Measurements from ENCODE around the gene AHI1. TPM values are rescaled to one million over a fixed set of nuclear protein-coding genes. Genes with fewer than 3 reads are reported as not detected.

AHI1 gene
- polyA plus RNA-seq, 1 of the 3 experiments (the other 2 are of a cell fraction), result 7.3 TPM

DNA sequence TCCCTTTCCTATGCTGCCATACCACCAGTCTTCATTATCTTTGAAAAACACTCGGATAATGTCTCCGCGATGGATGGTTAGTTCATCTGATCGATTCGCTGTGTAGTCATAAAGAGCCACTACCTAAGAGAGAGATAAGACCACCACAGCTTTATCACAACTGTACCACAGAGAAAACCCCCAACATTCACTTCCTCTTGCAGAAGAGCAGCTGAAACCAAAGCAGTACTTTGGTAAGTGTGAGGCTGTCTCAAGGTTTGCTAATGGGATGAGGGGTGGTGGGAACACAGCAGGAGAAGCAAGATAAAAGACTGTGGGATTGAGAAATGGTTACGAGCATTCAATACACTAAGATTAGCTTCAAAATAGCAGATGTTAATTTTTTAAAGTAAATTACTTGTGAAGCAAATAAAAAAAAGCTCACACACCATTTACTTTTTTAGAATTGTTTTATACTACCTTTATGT is 174.3 kb downstream of the AHI1 start:
- peaks cover 0 to 2% of the 10 kb centered on the region in 2 experiments; a peak in 2 of 4 replicates for H3K4me1 ChIP-seq (ENCODE audit: control insufficient read depth in 1 of 2, insufficient read depth in 2 of 2, low read depth in 1 of 2, low read length in 1 of 2)
- no peaks in the 10 kb centered on the region for H3K9me2 ChIP-seq
- no peaks in the 10 kb centered on the region for H3K79me2 ChIP-seq (ENCODE audit: insufficient read depth)
- no peak for TF ChIP-seq POLR2AphosphoS5 (IDR thresholded peaks at IDR 0.05; ENCODE audit: low read depth, low read length)
- TF ChIP-seq NFIC (IDR thresholded peaks at IDR 0.05; ENCODE audit: borderline replicate concordance), result no peak
- no peak for TF ChIP-seq CHD2 (IDR thresholded peaks at IDR 0.05; ENCODE audit: low read length, partially characterized antibody)
- TF ChIP-seq TCF12 (IDR thresholded peaks at IDR 0.05), result no peak
- no peak for TF ChIP-seq FOXJ3 (CRISPR knock-in tag; IDR thresholded peaks at IDR 0.05)
- no peak for TF ChIP-seq MEF2A (IDR thresholded peaks at IDR 0.05; ENCODE audit: borderline replicate concordance, low read depth)
- no peak for TF ChIP-seq JUND (IDR thresholded peaks at IDR 0.05)
- TF ChIP-seq RAD21 (IDR thresholded peaks at IDR 0.05; ENCODE audit: low read length), result no peak
- TF ChIP-seq RXRA (IDR thresholded peaks at IDR 0.05; ENCODE audit: borderline replicate concordance, low read depth), result no peak
- no peak for TF ChIP-seq YY1 (IDR thresholded peaks at IDR 0.05; ENCODE audit: low read depth)
- POLR2A ChIA-PET, result no interaction called here
- DNase-seq, result no peak
- H4K20me1 ChIP-seq (ENCODE audit: insufficient read depth), result no peaks in the 10 kb centered on the region
- H3K27me3 ChIP-seq (ENCODE audit: insufficient read depth), result no peaks in the 10 kb centered on the region
- H3K36me3 ChIP-seq (replicated peaks in 1 of 2; ENCODE audit: control insufficient read depth in 1 of 2, insufficient read depth in 2 of 2, low read length in 1 of 2), result peaks cover 0 to 2% of the 10 kb centered on the region in 2 experiments
- H2AFZ ChIP-seq (ENCODE audit: low read depth), result no peak overlapping the region
- no peak overlapping the region for H3K4me3 ChIP-seq (ENCODE audit: low read depth in 2 of 2, low read length in 1 of 2)
- CTCF ChIA-PET, result no interaction called here
- no peaks in the 10 kb centered on the region for H3K9me3 ChIP-seq
- no peak overlapping the region for H3K9ac ChIP-seq
- H3K27ac ChIP-seq (ENCODE audit: low read depth in 2 of 2, low read length in 1 of 2), result no peak overlapping the region
- H3K4me2 ChIP-seq, result no peak overlapping the region
- no peaks in the 10 kb centered on the region for H3F3A ChIP-seq (replicated peaks; ENCODE audit: insufficient read depth)
- WGBS (ENCODE audit: low lambda C conversion rate), result 98% methylated on average over 6 of the region's 6 CpGs

- H3K4me1 ChIP-seq (ENCODE audit: control insufficient read depth in 1 of 2, insufficient read depth in 2 of 2, low read depth in 1 of 2, low read length in 1 of 2), result peaks cover 0 to 2% of the 10 kb centered on the region in 2 experiments; a peak in 2 of 4 replicates
- H3K9me2 ChIP-seq, result no peaks in the 10 kb centered on the region
- H3K79me2 ChIP-seq (ENCODE audit: insufficient read depth), result no peaks in the 10 kb centered on the region
- H3K27ac ChIP-seq (ENCODE audit: low read depth in 2 of 2, low read length in 1 of 2), result no peak overlapping the region
- TF ChIP-seq YY1 (IDR thresholded peaks at IDR 0.05; ENCODE audit: low read depth), result no peak
- TF ChIP-seq FOXM1 (IDR thresholded peaks at IDR 0.05; ENCODE audit: low read depth), result no peak
- no peak for TF ChIP-seq NFIC (IDR thresholded peaks at IDR 0.05; ENCODE audit: borderline replicate concordance)
- TF ChIP-seq, protein P1, sequence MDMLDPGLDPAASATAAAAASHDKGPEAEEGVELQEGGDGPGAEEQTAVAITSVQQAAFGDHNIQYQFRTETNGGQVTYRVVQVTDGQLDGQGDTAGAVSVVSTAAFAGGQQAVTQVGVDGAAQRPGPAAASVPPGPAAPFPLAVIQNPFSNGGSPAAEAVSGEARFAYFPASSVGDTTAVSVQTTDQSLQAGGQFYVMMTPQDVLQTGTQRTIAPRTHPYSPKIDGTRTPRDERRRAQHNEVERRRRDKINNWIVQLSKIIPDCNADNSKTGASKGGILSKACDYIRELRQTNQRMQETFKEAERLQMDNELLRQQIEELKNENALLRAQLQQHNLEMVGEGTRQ (IDR thresholded peaks at IDR 0.05; ENCODE audit: borderline replicate concordance, low read depth, low read length), result no peak
- no peak for TF ChIP-seq MEF2A (IDR thresholded peaks at IDR 0.05; ENCODE audit: borderline replicate concordance, low read depth)
- TF ChIP-seq TCF12 (IDR thresholded peaks at IDR 0.05), result no peak
- no peak for TF ChIP-seq TAF1 (IDR thresholded peaks at IDR 0.05; ENCODE audit: borderline replicate concordance, low read depth, low read length)
- TF ChIP-seq, protein P2, sequence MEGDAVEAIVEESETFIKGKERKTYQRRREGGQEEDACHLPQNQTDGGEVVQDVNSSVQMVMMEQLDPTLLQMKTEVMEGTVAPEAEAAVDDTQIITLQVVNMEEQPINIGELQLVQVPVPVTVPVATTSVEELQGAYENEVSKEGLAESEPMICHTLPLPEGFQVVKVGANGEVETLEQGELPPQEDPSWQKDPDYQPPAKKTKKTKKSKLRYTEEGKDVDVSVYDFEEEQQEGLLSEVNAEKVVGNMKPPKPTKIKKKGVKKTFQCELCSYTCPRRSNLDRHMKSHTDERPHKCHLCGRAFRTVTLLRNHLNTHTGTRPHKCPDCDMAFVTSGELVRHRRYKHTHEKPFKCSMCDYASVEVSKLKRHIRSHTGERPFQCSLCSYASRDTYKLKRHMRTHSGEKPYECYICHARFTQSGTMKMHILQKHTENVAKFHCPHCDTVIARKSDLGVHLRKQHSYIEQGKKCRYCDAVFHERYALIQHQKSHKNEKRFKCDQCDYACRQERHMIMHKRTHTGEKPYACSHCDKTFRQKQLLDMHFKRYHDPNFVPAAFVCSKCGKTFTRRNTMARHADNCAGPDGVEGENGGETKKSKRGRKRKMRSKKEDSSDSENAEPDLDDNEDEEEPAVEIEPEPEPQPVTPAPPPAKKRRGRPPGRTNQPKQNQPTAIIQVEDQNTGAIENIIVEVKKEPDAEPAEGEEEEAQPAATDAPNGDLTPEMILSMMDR (IDR thresholded peaks at IDR 0.05), result no peak
- TF ChIP-seq, protein P3, sequence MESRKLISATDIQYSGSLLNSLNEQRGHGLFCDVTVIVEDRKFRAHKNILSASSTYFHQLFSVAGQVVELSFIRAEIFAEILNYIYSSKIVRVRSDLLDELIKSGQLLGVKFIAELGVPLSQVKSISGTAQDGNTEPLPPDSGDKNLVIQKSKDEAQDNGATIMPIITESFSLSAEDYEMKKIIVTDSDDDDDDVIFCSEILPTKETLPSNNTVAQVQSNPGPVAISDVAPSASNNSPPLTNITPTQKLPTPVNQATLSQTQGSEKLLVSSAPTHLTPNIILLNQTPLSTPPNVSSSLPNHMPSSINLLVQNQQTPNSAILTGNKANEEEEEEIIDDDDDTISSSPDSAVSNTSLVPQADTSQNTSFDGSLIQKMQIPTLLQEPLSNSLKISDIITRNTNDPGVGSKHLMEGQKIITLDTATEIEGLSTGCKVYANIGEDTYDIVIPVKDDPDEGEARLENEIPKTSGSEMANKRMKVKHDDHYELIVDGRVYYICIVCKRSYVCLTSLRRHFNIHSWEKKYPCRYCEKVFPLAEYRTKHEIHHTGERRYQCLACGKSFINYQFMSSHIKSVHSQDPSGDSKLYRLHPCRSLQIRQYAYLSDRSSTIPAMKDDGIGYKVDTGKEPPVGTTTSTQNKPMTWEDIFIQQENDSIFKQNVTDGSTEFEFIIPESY (IDR thresholded peaks at IDR 0.05; ENCODE audit: borderline replicate concordance, low read depth), result no peak
- H3K4me2 ChIP-seq, result no peak overlapping the region
- H3K9ac ChIP-seq, result no peak overlapping the region
- no peaks in the 10 kb centered on the region for H4K20me1 ChIP-seq (ENCODE audit: insufficient read depth)
- no peaks in the 10 kb centered on the region for H3K9me3 ChIP-seq
- H2AFZ ChIP-seq (ENCODE audit: low read depth), result no peak overlapping the region
- no peak for DNase-seq
- 88% methylated on average over 3 of the region's 3 CpGs for WGBS (ENCODE audit: low lambda C conversion rate)
- ChIA-PET POLR2A (no interaction called here), CTCF (no interaction called here)
- H3K36me3 ChIP-seq (replicated peaks in 1 of 2; ENCODE audit: control insufficient read depth in 1 of 2, insufficient read depth in 2 of 2, low read length in 1 of 2), result peaks cover under 1 to 2% of the 10 kb centered on the region in 2 experiments
- no peaks in the 10 kb centered on the region for H3K27me3 ChIP-seq (ENCODE audit: insufficient read depth)
- no peak overlapping the region for H3K4me3 ChIP-seq (ENCODE audit: low read depth in 2 of 2, low read length in 1 of 2)
- H3F3A ChIP-seq (replicated peaks; ENCODE audit: insufficient read depth), result no peaks in the 10 kb centered on the region
Observed at GRCh38 chr6:135322427-135323201, 174.9 kb downstream of the AHI1 start.
